Measurements from ENCODE around the gene CFAP210.

The CFAP210 gene

DNA sequence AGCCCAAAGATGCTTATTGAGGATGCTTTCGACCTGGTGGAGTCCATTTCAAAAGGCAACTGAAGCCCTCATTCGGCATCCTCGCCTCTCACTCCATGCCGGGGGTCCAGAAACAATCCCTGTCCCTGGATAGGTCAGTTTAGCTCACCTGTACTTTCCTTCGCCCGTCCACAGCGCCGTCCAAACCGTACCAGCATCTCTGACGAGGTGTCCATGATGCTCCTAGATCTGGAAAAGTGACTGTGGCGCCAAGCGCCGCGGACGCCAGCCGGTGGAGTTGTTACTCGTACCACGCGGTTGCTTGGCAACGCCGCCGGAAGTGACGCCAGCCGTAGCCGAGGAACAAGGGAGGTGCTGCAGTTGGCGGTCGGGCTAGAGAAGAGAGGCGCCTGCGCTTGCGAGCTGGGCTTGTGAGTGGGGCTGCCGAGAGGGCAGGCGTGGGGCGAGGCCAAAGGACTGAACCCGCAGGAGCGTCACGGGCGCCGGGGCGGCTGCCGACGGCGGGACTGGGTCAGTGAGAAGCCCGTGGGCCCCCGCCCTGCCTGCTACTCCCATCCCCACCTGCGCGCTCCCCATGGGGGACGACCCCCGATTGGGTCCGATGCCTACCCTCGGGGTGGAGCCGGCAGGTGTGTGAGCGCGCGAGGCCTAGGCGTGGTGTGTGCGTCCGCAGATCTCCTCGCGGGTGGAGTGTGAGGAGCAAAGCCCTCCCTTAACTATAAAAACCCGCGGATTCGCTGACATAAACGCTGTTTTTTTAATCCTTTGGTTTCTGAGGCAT is at the start of gene CFAP210, which contains the start of gene PHOSPHO2:
Gene CFAP210 (minus strand): TSS at position 293 of the 781 bp plus-strand sequence. CDS start 78 bp downstream, at position 215.
Gene PHOSPHO2 (plus strand): TSS at position 357 of the 781 bp plus-strand sequence. CDS start 6,503 bp downstream, outside the sequence.
- DNase-seq, result peak; percentile 90 to 95

DNA sequence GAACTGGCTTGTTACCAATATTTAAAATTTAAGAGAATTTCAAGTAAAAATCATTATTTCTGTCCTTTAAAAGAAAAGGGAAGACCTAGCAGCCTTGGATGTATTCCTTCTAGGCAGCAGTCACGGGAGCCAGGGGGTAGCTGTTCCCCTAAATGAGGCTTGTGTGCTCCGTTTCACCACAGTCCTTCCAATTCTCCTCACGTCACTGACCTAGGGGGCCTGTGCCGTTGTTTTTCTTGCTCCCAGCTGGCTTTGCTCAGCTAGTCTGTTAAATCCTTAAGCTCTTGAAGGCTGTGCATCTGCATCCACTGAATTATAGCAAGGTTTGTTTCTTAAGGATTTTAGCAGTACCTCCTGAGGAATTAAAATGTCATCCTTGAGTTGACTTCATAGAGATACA is 49.3 kb upstream of the CFAP210 start:
- no peak for DNase-seq

GRCh38 chr2:169739351-169739750 is 45.1 kb upstream of the CFAP210 start:
- peak in 1 of 2 experiments; percentile 31 for DNase-seq

GRCh38 chr2:169738566-169739229 is 44.5 kb upstream of the CFAP210 start:
- no peak for DNase-seq

DNA sequence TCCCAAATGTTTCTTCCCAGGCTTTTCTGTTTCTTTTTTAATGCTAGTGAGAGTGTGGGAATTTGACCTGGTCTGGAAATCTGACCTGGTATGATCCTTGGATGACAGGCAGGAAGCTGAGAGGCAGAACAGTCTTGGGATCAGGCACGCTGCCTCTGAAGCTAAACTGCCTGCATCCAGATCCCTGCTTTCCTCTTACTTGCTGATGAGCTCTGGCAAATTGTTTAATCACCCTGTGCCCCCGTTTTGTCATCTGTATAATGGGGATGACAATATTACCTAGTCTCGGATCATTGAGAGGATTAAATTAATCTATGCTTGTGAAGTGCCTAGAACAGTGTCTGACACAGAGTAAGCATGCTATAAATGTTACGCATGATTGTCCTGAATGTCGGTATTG is 42.7 kb upstream of the CFAP210 start:
- no peak for DNase-seq

DNA sequence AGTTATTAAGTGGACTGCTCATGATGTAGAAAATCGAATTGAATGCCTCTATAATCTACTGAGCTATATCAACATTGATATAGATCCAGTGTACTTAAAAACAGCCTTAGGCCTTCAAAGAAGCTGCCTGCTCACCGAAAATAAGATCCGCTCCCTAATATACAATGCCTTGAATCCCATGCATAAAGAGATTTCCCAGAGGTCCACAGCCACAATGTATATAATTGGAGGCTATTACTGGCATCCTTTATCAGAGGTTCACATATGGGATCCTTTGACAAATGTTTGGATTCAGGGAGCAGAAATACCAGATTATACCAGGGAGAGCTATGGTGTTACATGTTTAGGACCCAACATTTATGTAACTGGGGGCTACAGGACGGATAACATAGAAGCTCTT is 41.4 kb upstream of the CFAP210 start:
- no peak for DNase-seq

DNA sequence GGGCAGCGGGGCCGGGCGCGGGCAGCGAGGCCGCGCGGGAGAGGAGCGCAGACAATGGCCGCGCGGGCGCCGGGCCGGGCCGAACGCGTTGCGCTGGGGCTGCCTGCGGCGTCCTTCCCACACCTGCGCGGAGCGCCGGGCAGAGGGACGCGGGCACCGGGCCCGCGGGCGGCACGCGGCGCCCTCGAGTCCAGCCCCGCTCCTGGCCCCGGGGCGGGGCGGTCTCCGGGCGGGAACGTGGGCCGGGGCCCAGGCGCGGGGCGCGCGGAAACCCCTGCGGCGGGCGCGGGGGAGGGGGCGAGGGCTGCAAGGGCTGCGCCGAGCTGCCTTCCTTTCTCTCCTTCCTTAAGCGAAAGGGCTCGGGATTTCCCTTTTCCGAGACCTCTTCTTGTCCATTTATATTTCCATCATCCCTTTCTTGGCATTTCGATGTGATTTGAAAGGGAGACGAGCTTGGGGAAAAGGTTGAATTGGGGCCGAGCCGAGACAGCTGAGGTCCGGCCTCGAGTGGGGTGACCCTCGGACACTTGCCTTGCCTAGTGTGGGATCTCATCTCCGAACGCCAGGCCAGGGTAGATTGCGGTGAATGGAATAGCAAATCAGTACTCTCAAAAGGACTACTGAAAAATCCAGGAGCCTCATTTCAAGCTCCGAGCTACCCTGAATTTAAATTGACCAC is 40.1 kb upstream of the CFAP210 start:
- peak in 1 of 2 experiments; percentile 36 for DNase-seq

DNA sequence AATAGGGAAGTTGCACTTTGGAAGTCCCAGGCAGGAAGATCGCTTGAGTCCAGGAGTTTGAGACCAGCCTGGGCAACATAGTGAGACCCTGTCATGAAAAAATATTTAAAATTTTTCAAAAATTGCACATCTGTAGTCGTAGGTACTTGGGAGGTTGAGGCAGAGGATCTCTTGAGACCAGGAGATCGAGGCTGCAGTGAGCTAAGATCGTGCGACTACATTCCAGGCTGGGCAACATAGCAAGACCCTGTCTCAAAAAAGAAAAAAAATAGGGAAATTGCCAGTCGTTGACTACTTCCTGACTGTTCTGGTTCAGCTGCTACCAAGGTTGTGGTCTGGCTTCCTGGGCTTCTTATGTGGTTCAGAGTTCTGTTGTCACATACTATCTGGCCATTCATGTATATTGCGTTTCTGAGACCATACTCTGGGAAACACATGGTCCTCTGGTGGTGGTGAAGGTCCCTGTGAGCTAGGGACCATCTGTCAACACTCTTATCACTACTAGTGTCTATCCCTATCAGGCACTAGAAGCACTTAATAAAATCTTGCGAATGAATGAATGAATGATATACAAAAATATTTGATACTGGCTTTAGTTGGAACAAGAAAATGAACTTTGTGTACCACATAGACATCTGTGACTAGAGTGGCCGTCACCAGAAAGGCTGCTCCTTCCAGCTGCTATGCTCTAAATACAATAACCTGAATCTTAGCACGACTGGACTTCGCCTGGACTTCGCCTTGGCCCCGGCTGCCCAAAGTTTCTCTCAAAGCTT is 38.6 kb upstream of the CFAP210 start:
- no peak for DNase-seq

GRCh38 chr2:169732075-169732474 is 37.9 kb upstream of the CFAP210 start:
- no peak for DNase-seq

DNA sequence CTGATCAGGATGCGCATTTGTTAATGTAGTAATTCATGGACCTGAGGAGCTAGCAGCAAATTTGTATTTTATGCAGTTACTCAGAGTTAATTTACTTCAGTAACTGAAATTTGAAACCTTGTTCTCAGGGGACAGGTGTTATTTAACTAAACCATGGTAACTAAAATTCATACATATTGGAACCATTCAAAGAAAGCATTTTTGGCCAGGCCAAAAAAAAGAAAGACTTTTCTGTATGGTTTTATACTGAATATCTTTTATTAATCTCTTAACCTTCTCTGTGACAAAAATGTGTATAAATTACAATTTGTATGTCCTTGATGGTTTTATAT is 35.0 kb upstream of the CFAP210 start:
- no peak for DNase-seq

GRCh38 chr2:169727065-169727464 is 32.9 kb upstream of the CFAP210 start:
- peak in 1 of 2 experiments; percentile 21 for DNase-seq

GRCh38 chr2:169721016-169721415 is 26.8 kb upstream of the CFAP210 start:
- no peak for DNase-seq

DNA sequence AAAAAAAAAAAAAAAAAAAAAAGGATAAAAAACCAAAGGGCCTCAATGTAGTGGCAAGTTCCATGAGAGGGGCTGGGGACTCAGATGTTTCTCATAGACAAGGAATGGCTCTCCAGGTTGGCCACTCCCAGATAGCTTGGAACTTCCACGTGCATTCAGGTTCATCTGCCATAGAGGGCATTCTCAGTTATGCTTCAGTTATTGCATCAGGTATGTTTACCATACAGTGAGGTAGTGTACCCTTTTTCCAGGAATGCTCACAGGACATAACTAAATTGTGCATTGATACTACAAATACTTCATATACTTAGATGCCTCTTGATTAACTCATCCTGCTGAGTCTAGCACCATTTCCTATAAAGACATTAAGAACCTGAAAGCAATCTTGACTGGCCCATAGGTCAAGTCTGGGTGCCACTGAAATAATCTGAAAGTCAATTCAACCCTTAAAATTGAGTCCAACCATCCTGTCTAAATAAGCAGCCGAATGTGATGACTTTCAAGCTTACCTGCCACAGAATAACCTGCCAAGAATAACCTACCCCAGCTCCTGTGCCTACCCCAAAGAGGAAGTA is 24.8 kb upstream of the CFAP210 start:
- DNase-seq, result no peak

- no peak for DNase-seq
These were observed 23.5 kb upstream of the CFAP210 start for GRCh38 chr2:169717691-169718063.

DNA sequence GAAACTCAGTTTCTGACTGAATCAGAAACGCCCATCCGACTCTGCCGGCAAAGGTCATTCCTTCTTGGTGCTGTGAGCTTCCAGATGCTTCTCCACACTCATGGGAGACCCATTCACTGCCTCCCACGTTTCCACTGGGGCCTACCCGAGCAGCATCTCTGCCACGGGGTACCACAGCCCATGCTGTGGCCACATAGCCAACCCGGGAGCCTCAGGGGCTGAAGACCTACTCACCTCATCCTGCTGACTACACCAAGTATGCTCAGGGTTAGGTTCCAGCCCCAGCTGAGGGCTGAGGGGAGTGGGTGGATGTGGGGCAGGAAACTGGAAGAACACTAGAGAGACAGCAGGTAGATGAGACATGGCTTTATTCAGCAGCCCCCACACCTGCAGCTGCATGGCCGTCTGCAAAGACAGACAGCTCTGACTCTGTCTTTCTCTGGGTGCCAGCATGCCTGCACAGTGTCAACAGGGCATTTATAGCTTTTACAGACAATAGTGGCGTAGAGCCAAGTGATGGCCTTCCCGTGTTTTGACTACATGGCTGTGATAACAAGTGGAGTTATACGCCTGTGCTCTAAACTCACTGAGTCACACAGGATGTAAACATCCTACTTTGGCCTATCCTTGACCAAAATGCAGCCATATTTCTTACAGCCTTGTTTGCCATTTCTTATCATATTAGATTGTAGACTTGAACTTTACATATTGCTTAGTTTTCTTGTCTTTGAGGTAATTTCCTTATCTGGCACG is 22.9 kb upstream of the CFAP210 start:
- no peak for DNase-seq

- no peak for DNase-seq
These were observed 22.2 kb upstream of the CFAP210 start for GRCh38 chr2:169716238-169716886.

GRCh38 chr2:169715379-169716237 is 21.4 kb upstream of the CFAP210 start:
- DNase-seq, result peak in 1 of 2 experiments; percentile 13

DNA sequence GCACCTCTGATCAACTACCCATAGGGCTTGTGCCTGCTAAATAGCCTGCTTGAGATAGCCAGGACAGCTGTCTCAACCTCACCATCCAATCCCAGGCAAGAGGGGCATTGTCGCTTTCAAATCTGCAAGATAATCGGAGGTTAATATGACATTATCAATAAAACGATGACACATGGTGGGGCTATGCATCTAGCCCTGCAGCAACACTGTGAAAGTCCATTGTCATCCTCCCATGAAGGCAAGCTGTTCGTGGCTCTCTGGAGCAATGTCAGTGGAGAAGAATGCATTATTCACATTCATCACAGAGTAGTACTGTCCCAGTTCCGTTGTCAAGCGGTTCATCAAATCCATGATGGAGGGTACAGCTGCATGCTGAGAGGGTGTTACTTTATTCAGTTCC is 20.5 kb upstream of the CFAP210 start:
- no peak for DNase-seq

DNA sequence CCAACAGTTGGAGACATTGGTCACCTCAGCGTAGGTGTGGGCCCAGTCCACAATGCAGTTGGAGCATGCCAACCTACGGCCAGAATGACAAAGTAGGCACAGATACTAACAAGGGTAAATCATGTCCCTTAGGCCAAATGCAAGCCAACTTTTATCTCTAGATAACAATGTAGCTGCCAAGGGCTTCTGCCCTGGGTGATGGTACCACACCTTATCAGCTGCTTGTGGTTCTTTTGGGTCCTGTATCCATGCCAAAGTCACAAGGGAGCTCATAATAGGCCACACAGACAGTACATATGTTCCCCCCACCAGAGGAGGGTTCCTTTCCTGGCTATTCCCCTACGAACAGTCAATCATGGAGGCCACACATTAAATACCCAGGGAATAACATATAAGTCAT is 19.1 kb upstream of the CFAP210 start:
- no peak for DNase-seq

DNA sequence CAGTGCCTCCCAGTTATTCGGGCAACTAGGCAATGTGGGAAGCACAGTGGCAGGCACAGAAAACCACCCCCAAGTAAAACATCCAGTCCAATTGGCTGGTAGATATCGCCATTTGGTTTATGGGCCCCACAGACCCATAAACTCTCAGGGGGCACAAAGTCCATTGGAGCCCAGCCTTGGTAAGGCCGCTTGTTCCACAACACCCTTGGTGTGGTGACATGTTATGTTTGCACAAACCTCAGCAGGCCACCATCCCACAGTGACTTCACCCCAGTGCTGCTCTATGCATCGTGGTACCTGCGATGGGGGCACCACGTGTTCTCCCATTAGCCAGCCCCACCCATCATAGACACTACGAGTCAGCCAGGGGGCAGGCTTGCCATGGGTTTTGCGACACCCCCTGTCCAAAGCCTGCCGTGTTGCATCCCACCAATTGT is 18.6 kb upstream of the CFAP210 start:
- DNase-seq, result no peak

All from NCI-H446 (cell line).